Activated naive CD4-positive, alpha-beta T cell treated with anti-CD3 and anti-CD28 coated beads, Interleukin-2, amount 50 U/mL, for 72 hours (primary cell): ENCODE data around the gene CDC73. TPM values are rescaled to one million over a fixed set of nuclear protein-coding genes. Genes with fewer than 3 reads are reported as not detected.
"Not testable (repeated sequence)": the region's sequence is repeated elsewhere in the genome, so short reads cannot be mapped to it uniquely, and the experiment has no call there.

Source experiments
- ATAC-seq, 2 donors: fragments of 150-1000 bp; cut with Tn5 transposase; 2 replicates each; pipeline ENCODE4 v1.10.0; 2021; ENCODE audit warnings: mild to moderate bottlenecking in 2 of 2, moderate library complexity in 2 of 2
- DNase-seq, 2 donors: peaks; one replicate each; pipeline ENCODE4 v3.0.0; 2021 to 2022; ENCODE audit warnings: low spot score in 2 of 2
- H3K27ac Mint-ChIP-seq, 2 donors: one replicate each; pipeline ENCODE4 v1.8.0; 2022; ENCODE audit warnings: mild to moderate bottlenecking in 2 of 2, mixed read lengths in 2 of 2
- H3K36me3 Mint-ChIP-seq, 2 donors: one replicate each; pipeline ENCODE4 v1.8.0; 2022; ENCODE audit warnings: mixed read lengths in 2 of 2
- H3K9me3 Mint-ChIP-seq, 2 donors: one replicate each; pipeline ENCODE4 v1.8.0; 2022; ENCODE audit warnings: mixed read lengths in 2 of 2
- total RNA-seq, 2 donors: library from RNA; stranded (reverse); gene quantifications; one replicate each; pipeline ENCODE4 v1.2.3, GENCODE V29; 2022

Gene CDC73
- total RNA-seq, 2 donors from 2014 or later = 36.0 to 56.4 TPM

GRCh38 chr1:193237381-193237978 lies 115.6 kb downstream of the CDC73 start:
- Mint-ChIP-seq H3K27ac (no peak overlapping the region), H3K9me3 (peaks cover 0 to 6% of the 10 kb centered on the region in 2 donors), H3K36me3 (peaks cover 15 to 28% of the 10 kb centered on the region in 2 donors)
- ATAC-seq = no peak
- no peak for DNase-seq

- ATAC-seq (no peak), DNase-seq (no peak)
- Mint-ChIP-seq H3K9me3 (peaks cover 0 to 6% of the 10 kb centered on the region in 2 donors), H3K36me3 (peaks cover 15 to 33% of the 10 kb centered on the region in 2 donors), H3K27ac (no peak overlapping the region)
Measured at GRCh38 chr1:193240609-193241008, 118.8 kb downstream of the CDC73 start.

- peak overlapping the region; percentile 16 to 77 for H3K27ac Mint-ChIP-seq
- DNase-seq = no peak
- peak in 1 of 2 donors; percentile 58 for ATAC-seq
Measured at GRCh38 chr1:193241132-193241827, 119.4 kb downstream of the CDC73 start.

GRCh38 chr1:193242000-193242399 lies 120.2 kb downstream of the CDC73 start:
- ATAC-seq (no peak), DNase-seq (no peak)
- Mint-ChIP-seq H3K9me3 (peaks cover 0 to 6% of the 10 kb centered on the region in 2 donors), H3K36me3 (peaks cover 19 to 44% of the 10 kb centered on the region in 2 donors), H3K27ac (no peak overlapping the region)

More at GRCh38 chr1:193241132-193241827, 119.4 kb downstream of the CDC73 start:
- H3K36me3 Mint-ChIP-seq = peaks cover 15 to 40% of the 10 kb centered on the region in 2 donors
- peaks cover 0 to 6% of the 10 kb centered on the region in 2 donors for H3K9me3 Mint-ChIP-seq

- H3K36me3 Mint-ChIP-seq = peaks cover 16 to 35% of the 10 kb centered on the region in 2 donors
- peaks cover 3 to 5% of the 10 kb centered on the region in 2 donors for H3K9me3 Mint-ChIP-seq
- H3K27ac Mint-ChIP-seq = no peak overlapping the region
- ATAC-seq (no peak), DNase-seq (no peak)
Measured at GRCh38 chr1:193249187-193249586, 127.4 kb downstream of the CDC73 start.

GRCh38 chr1:193251950-193252349 lies 130.1 kb downstream of the CDC73 start:
- peaks cover 13 to 19% of the 10 kb centered on the region in 2 donors for H3K36me3 Mint-ChIP-seq
- DNase-seq = no peak
- H3K27ac Mint-ChIP-seq = no peak overlapping the region
- no peak for ATAC-seq
- peaks cover 3 to 5% of the 10 kb centered on the region in 2 donors for H3K9me3 Mint-ChIP-seq

GRCh38 chr1:193256019-193256418 lies 134.2 kb downstream of the CDC73 start:
- ATAC-seq (no peak), DNase-seq (no peak)
- no peaks in the 10 kb centered on the region for H3K9me3 Mint-ChIP-seq
- H3K27ac Mint-ChIP-seq = no peak overlapping the region
- H3K36me3 Mint-ChIP-seq = no peaks in the 10 kb centered on the region

- H3K9me3 Mint-ChIP-seq = no peaks in the 10 kb centered on the region
- H3K36me3 Mint-ChIP-seq = no peaks in the 10 kb centered on the region
- ATAC-seq (no peak), DNase-seq (no peak)
- H3K27ac Mint-ChIP-seq = no peak overlapping the region
Measured at GRCh38 chr1:193259636-193260035, 137.8 kb downstream of the CDC73 start.

- no peak overlapping the region for H3K27ac Mint-ChIP-seq
- DNase-seq = no peak
- H3K9me3 Mint-ChIP-seq = no peaks in the 10 kb centered on the region
- H3K36me3 Mint-ChIP-seq = no peaks in the 10 kb centered on the region
- no peak for ATAC-seq
Measured at GRCh38 chr1:193260056-193260745, 138.4 kb downstream of the CDC73 start.

GRCh38 chr1:193260896-193261295 lies 139.1 kb downstream of the CDC73 start:
- ATAC-seq = no peak
- Mint-ChIP-seq H3K27ac (no peak overlapping the region), H3K36me3 (peaks cover 0 to 5% of the 10 kb centered on the region in 2 donors), H3K9me3 (no peaks in the 10 kb centered on the region)
- no peak for DNase-seq

- no peak for ATAC-seq
- peaks cover 0 to 5% of the 10 kb centered on the region in 2 donors for H3K36me3 Mint-ChIP-seq
- H3K27ac Mint-ChIP-seq = no peak overlapping the region
- no peaks in the 10 kb centered on the region for H3K9me3 Mint-ChIP-seq
- DNase-seq = no peak
Measured at GRCh38 chr1:193262661-193263060, 140.8 kb downstream of the CDC73 start.

- no peak for DNase-seq
- Mint-ChIP-seq H3K27ac (no peak overlapping the region), H3K36me3 (peaks cover 0 to 5% of the 10 kb centered on the region in 2 donors), H3K9me3 (no peaks in the 10 kb centered on the region)
- no peak for ATAC-seq
Measured at GRCh38 chr1:193264313-193265065, 142.7 kb downstream of the CDC73 start.

- no peak overlapping the region for H3K27ac Mint-ChIP-seq
- DNase-seq (no peak), ATAC-seq (no peak)
- peaks cover 0 to 5% of the 10 kb centered on the region in 2 donors for H3K36me3 Mint-ChIP-seq
- no peaks in the 10 kb centered on the region for H3K9me3 Mint-ChIP-seq
Measured at GRCh38 chr1:193265716-193266115, 143.9 kb downstream of the CDC73 start.

- ATAC-seq, H3K27ac Mint-ChIP-seq, H3K36me3 Mint-ChIP-seq, DNase-seq, H3K9me3 Mint-ChIP-seq: not testable (repeated sequence)
Measured at GRCh38 chr1:193266794-193267193, 145.0 kb downstream of the CDC73 start.

- Mint-ChIP-seq H3K27ac (no peak overlapping the region), H3K36me3 (peaks cover 16 to 22% of the 10 kb centered on the region in 2 donors), H3K9me3 (peaks cover 3 to 17% of the 10 kb centered on the region in 2 donors)
- DNase-seq = no peak
- no peak for ATAC-seq
Measured at GRCh38 chr1:193270996-193271395, 149.2 kb downstream of the CDC73 start.

- ATAC-seq (no peak), DNase-seq (no peak)
- Mint-ChIP-seq H3K36me3 (peaks cover 16 to 22% of the 10 kb centered on the region in 2 donors), H3K9me3 (peaks cover 3 to 22% of the 10 kb centered on the region in 2 donors), H3K27ac (no peak overlapping the region)
Measured at GRCh38 chr1:193275773-193276172, 153.9 kb downstream of the CDC73 start.

GRCh38 chr1:193278968-193279367 lies 157.1 kb downstream of the CDC73 start:
- DNase-seq (no peak), ATAC-seq (no peak)
- H3K36me3 Mint-ChIP-seq = peaks cover 0 to 8% of the 10 kb centered on the region in 2 donors
- H3K9me3 Mint-ChIP-seq = peaks cover 0 to 13% of the 10 kb centered on the region in 2 donors
- H3K27ac Mint-ChIP-seq = no peak overlapping the region
